OCI-LY7 (cell line): Measurements from ENCODE around the gene FKBP1A. TPM values are rescaled to one million over a fixed set of nuclear protein-coding genes. Genes with fewer than 3 reads are reported as not detected.

Source experiments
- BruUV-seq: library from RNA; stranded (reverse); fragments of 400-500 nt; replicated peaks from 2 replicates; lab custom pipeline; 2021; lab: Mats Ljungman, UMichigan
- CTCF ChIA-PET: fragments of 300-600 bp; sonication (Branson Sonifier 250); formaldehyde crosslinking; loops from one replicate; lab custom pipeline; 2022; ENCODE audit warnings: antibody characterized with exemption; ENCODE audit not compliant: unreplicated experiment; lab: Charles Lee
- POLR2A ChIA-PET: fragments of 300-600 bp; sonication (Branson Sonifier 250); formaldehyde crosslinking; loops from one replicate; lab custom pipeline; 2022; ENCODE audit warnings: antibody characterized with exemption; lab: Charles Lee
- DNase-seq: peaks from one replicate; pipeline ENCODE4 v3.0.0-alpha.2; 2015; ENCODE audit warnings: low spot score
- H2AFZ ChIP-seq: fragments of 200-600 bp; sonication (generic), shearing (Covaris generic); 2 replicates; pipeline ENCODE4 v1.6.1; 2014; ENCODE audit warnings: mild to moderate bottlenecking, antibody characterized with exemption, low read length, moderate library complexity
- H3K27ac ChIP-seq: fragments of 200-600 bp; sonication (generic); 2 replicates; pipeline ENCODE4 v1.5.1; 2014; ENCODE audit warnings: mixed run types, low read depth, mild to moderate bottlenecking, moderate library complexity, low read length, inconsistent platforms; ENCODE audit not compliant: poor library complexity, severe bottlenecking
- H3K36me3 ChIP-seq: fragments of 200-600 bp; sonication (generic); 2 replicates; pipeline ENCODE4 v1.6.1; 2014; ENCODE audit warnings: mild to moderate bottlenecking, antibody characterized with exemption, low read length, moderate library complexity, mixed read lengths; ENCODE audit not compliant: insufficient read depth
- H3K4me1 ChIP-seq: fragments of 200-600 bp; sonication (generic); 2 replicates; pipeline ENCODE4 v1.5.1; 2014; ENCODE audit warnings: mild to moderate bottlenecking, low read length; ENCODE audit not compliant: insufficient read depth, poor library complexity, severe bottlenecking
- H3K4me2 ChIP-seq: fragments of 200-600 bp; sonication (generic); 2 replicates; pipeline ENCODE4 v1.6.1; 2014; ENCODE audit warnings: mild to moderate bottlenecking, low read length
- H3K4me3 ChIP-seq: fragments of 200-600 bp; sonication (generic); 2 replicates; pipeline ENCODE4 v1.5.1; 2014; ENCODE audit warnings: mild to moderate bottlenecking, low read depth, low read length; ENCODE audit not compliant: poor library complexity, severe bottlenecking
- H3K79me2 ChIP-seq: fragments of 200-600 bp; sonication (generic); 2 replicates; pipeline ENCODE4 v1.6.1; 2016; ENCODE audit warnings: low read depth, mild to moderate bottlenecking, low read length, moderate library complexity, mixed read lengths; ENCODE audit not compliant: insufficient read depth
- H3K9me2 ChIP-seq: fragments of 200-600 bp; sonication (generic); 2 replicates; pipeline ENCODE4 v1.6.1; 2016; ENCODE audit warnings: mild to moderate bottlenecking, low read length, mixed read lengths; ENCODE audit not compliant: insufficient read depth
- H3K9me3 ChIP-seq: fragments of 200-600 bp; sonication (generic); 2 replicates; pipeline ENCODE4 v1.6.1; 2014; ENCODE audit warnings: mild to moderate bottlenecking, mixed run types, low read length, mixed read lengths
- H4K20me1 ChIP-seq: fragments of 200-600 bp; sonication (generic); 2 replicates; pipeline ENCODE4 v1.6.1; 2014; ENCODE audit warnings: mild to moderate bottlenecking, antibody characterized with exemption, low read length, moderate library complexity, mixed read lengths; ENCODE audit not compliant: insufficient read depth
- CTCF ChIP-seq: fragments of 200-600 bp; sonication (generic); conservative IDR thresholded peaks from 2 replicates; pipeline ENCODE4 v1.5.1; 2014; ENCODE audit warnings: mild to moderate bottlenecking, antibody characterized with exemption, low read length, moderate library complexity, mixed read lengths
- EZH2phosphoT487 ChIP-seq: fragments of 200-600 bp; sonication (generic); IDR thresholded peaks from 2 replicates; pipeline ENCODE4 v1.6.1; 2018; ENCODE audit warnings: low read depth, borderline replicate concordance, mild to moderate bottlenecking, mixed run types, antibody characterized with exemption, low read length, moderate library complexity, mixed read lengths
- intact Hi-C: fragments of 100-400 bp; cut with micrococcal nuclease; formaldehyde crosslinking; loops from one replicate; pipeline ENCODE4 v1.10.0; 2022; ENCODE audit not compliant: unreplicated experiment
- total RNA-seq, 2 experiments: library from RNA; depleted of rRNA in 1 of 2; stranded (reverse); fragments of >200 nt in 1 of 2; shearing (Covaris generic) in 1 of 2; gene quantifications; 2 replicates each; pipeline ENCODE4 v1.2.3, GENCODE V29; 2014 to 2022

Gene FKBP1A
- total RNA-seq, 2 experiments from 2014 or later: 99.0 to 218 TPM

- intact Hi-C loops: no loop called here
- Histone ChIP-seq H3K9me2 (no peaks in the 10 kb centered on the region), H3K4me2 (no peak overlapping the region), H2AFZ (no peak overlapping the region), H3K4me3 (no peak overlapping the region), H3K9me3 (no peaks in the 10 kb centered on the region), H3K27ac (no peak overlapping the region), H4K20me1 (no peaks in the 10 kb centered on the region), H3K36me3 (peaks cover 79% of the 10 kb centered on the region), H3K4me1 (peaks cover 5% of the 10 kb centered on the region), H3K79me2 (no peaks in the 10 kb centered on the region)
- ChIA-PET CTCF (no interaction called here), POLR2A (no interaction called here)
- TF ChIP-seq CTCF: no peak
- no peak for TF ChIP-seq EZH2phosphoT487
- BruUV-seq: no TSS peak
- DNase-seq: no peak
These were observed 28.7 kb downstream of the FKBP1A start for GRCh38 chr20:1364106-1364505.

GRCh38 chr20:1363522-1363921, 29.3 kb downstream of the FKBP1A start:
- CTCF ChIA-PET: no interaction called here
- POLR2A ChIA-PET: no interaction called here
- Histone ChIP-seq H3K36me3 (peaks cover 77% of the 10 kb centered on the region), H3K4me1 (peaks cover 5% of the 10 kb centered on the region), H3K27ac (no peak overlapping the region), H3K4me3 (no peak overlapping the region), H3K4me2 (no peak overlapping the region), H2AFZ (no peak overlapping the region), H3K79me2 (no peaks in the 10 kb centered on the region), H3K9me3 (no peaks in the 10 kb centered on the region), H3K9me2 (no peaks in the 10 kb centered on the region), H4K20me1 (no peaks in the 10 kb centered on the region)
- no peak for TF ChIP-seq CTCF
- TF ChIP-seq EZH2phosphoT487: no peak
- no peak for DNase-seq
- BruUV-seq: no TSS peak
- intact Hi-C loops: no loop called here

GRCh38 chr20:1362484-1362883, 30.4 kb downstream of the FKBP1A start:
- CTCF ChIA-PET: no interaction called here
- TF ChIP-seq EZH2phosphoT487: no peak
- TF ChIP-seq CTCF: no peak
- POLR2A ChIA-PET: no interaction called here
- Histone ChIP-seq H3K4me2 (no peak overlapping the region), H3K79me2 (no peaks in the 10 kb centered on the region), H4K20me1 (no peaks in the 10 kb centered on the region), H2AFZ (no peak overlapping the region), H3K9me3 (no peaks in the 10 kb centered on the region), H3K36me3 (peaks cover 75% of the 10 kb centered on the region), H3K4me3 (no peak overlapping the region), H3K9me2 (no peaks in the 10 kb centered on the region), H3K4me1 (peaks cover 5% of the 10 kb centered on the region), H3K27ac (no peak overlapping the region)
- DNase-seq: no peak
- intact Hi-C loops: no loop called here
- no TSS peak for BruUV-seq
